Skeletal muscle tissue (tissue), 4 donors: ENCODE data around the gene RAP1GAP. TPM values are rescaled to one million over a fixed set of nuclear protein-coding genes. Genes with fewer than 3 reads are reported as not detected.
"Not testable (repeated sequence)": the region's sequence is repeated elsewhere in the genome, so short reads cannot be mapped to it uniquely, and the experiment has no call there.

Source experiments
- H3K27ac ChIP-seq: one replicate; pipeline ENCODE4 v1.7.0; 2013; ENCODE audit warnings: mild to moderate bottlenecking, low read depth, low read length, inconsistent platforms
- H3K27me3 ChIP-seq, 3 donors: one replicate each; pipeline ENCODE4 v1.7.0; 2013; ENCODE audit warnings: low read length in 3 of 3; ENCODE audit not compliant: control insufficient read depth in 3 of 3, insufficient read depth in 3 of 3
- H3K36me3 ChIP-seq, 3 donors: one replicate each; pipeline ENCODE4 v1.7.0; 2013; ENCODE audit warnings: low read length in 3 of 3; ENCODE audit not compliant: control insufficient read depth in 3 of 3, insufficient read depth in 3 of 3
- H3K4me1 ChIP-seq, 3 donors: one replicate each; pipeline ENCODE4 v1.7.0; 2013; ENCODE audit warnings: low read length in 3 of 3, mild to moderate bottlenecking in 3 of 3; ENCODE audit not compliant: control insufficient read depth in 3 of 3, insufficient read depth in 3 of 3
- H3K4me3 ChIP-seq, 3 donors: one replicate each; pipeline ENCODE4 v1.7.0; 2013; ENCODE audit warnings: low read length in 3 of 3
- H3K9ac ChIP-seq, 3 donors: one replicate each; pipeline ENCODE4 v1.7.0; 2013; ENCODE audit warnings: low read length in 3 of 3, mild to moderate bottlenecking in 3 of 3, moderate library complexity in 2 of 3, low read depth in 1 of 3
- H3K9me3 ChIP-seq, 3 donors: one replicate each; pipeline ENCODE4 v1.7.0; 2013; ENCODE audit warnings: low read length in 3 of 3; ENCODE audit not compliant: control insufficient read depth in 3 of 3
- total RNA-seq: library from RNA; depleted of rRNA; stranded (reverse); fragments of >200 nt; gene quantifications from one replicate; pipeline ENCODE4 v1.2.3, GENCODE V29; 2014
- donor health status: Osteomylitis.

The RAP1GAP gene
- total RNA-seq, 1 donor from 2014 or later, result 1.0 TPM

DNA sequence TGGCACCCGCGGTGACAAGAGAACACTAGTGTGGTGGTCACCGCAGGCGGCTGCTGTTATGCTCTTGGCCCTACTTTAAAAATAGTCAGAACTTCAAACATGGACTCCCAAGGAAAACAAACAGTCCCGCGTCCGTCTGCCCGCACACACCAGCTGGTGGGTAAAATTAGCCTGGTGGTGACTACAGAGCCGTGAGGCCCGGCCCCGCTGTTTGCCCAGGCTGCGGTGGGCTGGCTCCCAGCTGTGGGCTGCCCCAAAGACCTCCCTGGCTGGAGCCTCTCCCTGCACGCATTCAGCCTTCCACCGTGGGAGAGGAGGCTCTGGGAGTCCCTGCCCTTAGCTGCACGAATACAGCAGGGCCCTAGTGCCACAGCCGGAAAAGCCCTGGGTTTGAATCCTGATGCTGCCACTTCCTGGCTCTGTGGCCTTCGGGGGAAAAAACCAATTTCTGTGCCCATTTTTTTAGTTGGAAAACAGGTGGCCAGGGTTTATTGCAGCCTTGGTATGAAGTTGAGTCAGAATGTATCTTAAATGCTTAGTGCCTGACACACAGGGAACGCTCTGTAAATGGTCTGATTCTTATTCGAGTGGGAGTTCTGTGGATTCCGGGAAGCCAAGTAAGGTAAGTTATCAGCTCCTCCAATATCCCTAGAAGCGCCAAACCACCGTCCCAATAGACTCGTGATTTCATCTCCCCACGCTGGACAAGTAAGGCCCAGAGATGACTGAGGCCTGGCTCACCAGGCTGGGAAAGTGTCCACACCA lies 101.7 kb downstream of the RAP1GAP start:
- no peak overlapping the region for H3K9ac ChIP-seq
- no peak overlapping the region for H3K27ac ChIP-seq
- H3K4me3 ChIP-seq, result no peak overlapping the region
- H3K27me3 ChIP-seq, result peaks cover 0 to 13% (median 10%) of the 10 kb centered on the region in 3 donors
- H3K9me3 ChIP-seq, result no peaks in the 10 kb centered on the region
- peaks cover 0 to 8% (median 0%) of the 10 kb centered on the region in 3 donors for H3K4me1 ChIP-seq
- H3K36me3 ChIP-seq, result no peaks in the 10 kb centered on the region

DNA sequence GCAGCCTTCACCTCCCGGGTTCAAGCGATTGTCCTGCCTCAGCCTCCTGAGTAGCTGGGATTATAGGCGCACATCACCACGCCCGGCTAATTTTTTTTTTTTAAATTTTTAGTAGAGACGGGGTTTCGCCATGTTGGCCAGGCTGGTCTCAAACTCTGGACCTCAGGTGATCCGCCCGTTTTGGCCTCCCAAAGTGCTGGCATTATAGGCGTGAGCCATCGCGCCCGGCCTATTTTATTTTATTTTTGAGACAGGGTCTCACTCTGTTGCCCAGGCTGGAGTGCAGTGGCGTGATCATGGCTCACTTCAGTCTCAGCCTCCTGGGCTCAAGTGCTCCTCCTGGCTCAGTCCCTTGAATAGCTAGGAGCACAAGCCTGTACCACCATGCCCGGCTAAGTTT lies 102.8 kb downstream of the RAP1GAP start:
- H3K27ac ChIP-seq, H3K9ac ChIP-seq, H3K4me3 ChIP-seq, H3K36me3 ChIP-seq, H3K4me1 ChIP-seq, H3K9me3 ChIP-seq: not testable (repeated sequence)
- peaks cover 0 to 13% (median 6%) of the 10 kb centered on the region in 3 donors for H3K27me3 ChIP-seq

DNA sequence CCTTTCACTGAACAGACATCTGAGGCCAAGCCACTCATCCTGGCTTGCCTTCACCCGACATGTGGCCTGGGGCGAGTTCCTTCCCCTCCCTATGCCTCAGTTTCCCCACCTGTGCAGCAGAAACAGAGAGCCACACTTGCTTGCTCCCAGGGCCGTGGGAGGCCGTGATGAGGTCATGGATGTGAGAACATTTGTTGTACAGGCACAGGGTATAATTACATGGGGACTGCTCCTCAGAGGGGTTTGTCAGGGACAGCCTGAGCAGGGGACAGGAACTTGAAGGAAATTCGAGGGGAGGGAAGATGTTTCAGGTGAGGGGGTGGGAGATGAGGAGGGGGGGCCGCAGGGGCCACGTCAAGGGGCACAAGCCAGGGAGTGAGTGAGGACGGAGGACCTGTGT lies 103.9 kb downstream of the RAP1GAP start:
- Histone ChIP-seq H3K4me1 (peaks cover 0 to 8% (median 0%) of the 10 kb centered on the region in 3 donors), H3K27me3 (peaks cover 0 to 23% (median 6%) of the 10 kb centered on the region in 3 donors), H3K9ac (no peak overlapping the region), H3K9me3 (no peaks in the 10 kb centered on the region), H3K36me3 (no peaks in the 10 kb centered on the region), H3K4me3 (no peak overlapping the region), H3K27ac (no peak overlapping the region)

DNA sequence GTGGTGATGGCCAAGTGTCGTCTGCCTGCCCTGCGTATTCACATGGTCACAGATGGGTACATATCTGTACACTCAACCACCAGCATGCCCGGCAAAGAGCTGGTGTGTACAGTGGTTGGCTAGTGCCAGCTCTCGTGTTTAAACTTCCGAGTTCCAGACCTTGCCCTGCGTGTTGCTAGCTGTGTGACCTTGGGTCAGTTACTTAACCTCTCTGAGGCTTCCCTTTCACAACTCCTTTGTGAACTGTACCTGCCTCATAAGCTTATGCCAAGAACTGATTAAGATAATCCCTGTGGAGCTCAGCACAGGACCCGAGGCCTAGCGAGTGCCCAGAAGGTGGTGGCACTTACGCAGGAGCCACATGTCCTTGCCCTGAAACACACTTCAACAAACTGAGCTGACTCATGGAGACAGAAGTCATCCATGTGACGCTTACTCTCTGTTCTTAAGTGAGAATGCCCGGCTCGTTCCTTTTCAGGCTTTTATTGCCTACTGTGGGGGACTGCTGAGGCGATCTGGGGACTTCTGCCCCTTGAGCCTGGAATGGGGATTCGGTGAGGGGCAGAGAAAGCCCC lies 104.5 kb downstream of the RAP1GAP start:
- Histone ChIP-seq H3K9me3 (no peaks in the 10 kb centered on the region), H3K27me3 (peaks cover 0 to 26% (median 6%) of the 10 kb centered on the region in 3 donors), H3K4me3 (no peak overlapping the region), H3K9ac (no peak overlapping the region), H3K36me3 (no peaks in the 10 kb centered on the region), H3K4me1 (peaks cover 0 to 8% (median 0%) of the 10 kb centered on the region in 3 donors), H3K27ac (no peak overlapping the region)

DNA sequence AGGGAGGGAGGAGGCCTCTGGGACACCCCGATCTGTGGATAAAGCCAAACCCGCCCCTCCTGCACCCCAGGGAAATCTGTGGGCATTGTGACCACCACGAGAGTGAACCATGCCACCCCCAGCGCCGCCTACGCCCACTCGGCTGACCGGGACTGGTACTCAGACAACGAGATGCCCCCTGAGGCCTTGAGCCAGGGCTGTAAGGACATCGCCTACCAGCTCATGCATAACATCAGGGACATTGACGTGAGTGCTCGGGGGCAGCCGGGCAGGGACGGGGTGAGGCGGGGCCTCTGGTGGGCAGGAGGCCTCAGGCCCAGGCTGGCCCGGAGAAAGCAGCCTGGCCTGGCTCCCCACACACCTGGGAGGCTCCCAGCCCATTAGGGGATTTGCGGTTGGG lies 105.2 kb downstream of the RAP1GAP start:
- no peaks in the 10 kb centered on the region for H3K36me3 ChIP-seq
- peaks cover 0 to 8% (median 0%) of the 10 kb centered on the region in 3 donors for H3K4me1 ChIP-seq
- no peak overlapping the region for H3K9ac ChIP-seq
- no peak overlapping the region for H3K4me3 ChIP-seq
- no peaks in the 10 kb centered on the region for H3K9me3 ChIP-seq
- peaks cover 0 to 29% (median 10%) of the 10 kb centered on the region in 3 donors for H3K27me3 ChIP-seq
- no peak overlapping the region for H3K27ac ChIP-seq

DNA sequence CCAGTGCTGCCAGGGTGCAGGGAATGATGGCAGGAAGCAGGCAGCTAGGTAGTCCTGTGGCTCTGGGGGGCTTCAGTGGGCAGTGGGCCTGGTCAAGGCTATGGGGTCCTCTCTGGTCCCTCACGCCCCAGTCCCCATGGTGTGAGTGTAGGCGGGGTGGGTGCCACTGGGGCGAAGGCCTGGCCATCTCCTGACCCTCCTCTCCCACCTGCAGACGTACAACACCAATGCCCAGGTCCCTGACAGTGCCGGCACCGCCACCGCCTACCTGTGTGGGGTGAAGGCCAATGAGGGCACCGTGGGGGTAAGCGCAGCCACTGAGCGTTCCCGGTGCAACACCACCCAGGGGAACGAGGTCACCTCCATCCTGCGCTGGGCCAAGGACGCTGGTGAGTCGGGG lies 106.3 kb downstream of the RAP1GAP start:
- Histone ChIP-seq H3K36me3 (no peaks in the 10 kb centered on the region), H3K9me3 (no peaks in the 10 kb centered on the region), H3K27me3 (peaks cover 10 to 38% (median 17%) of the 10 kb centered on the region in 3 donors), H3K4me1 (no peaks in the 10 kb centered on the region), H3K9ac (no peak overlapping the region), H3K4me3 (no peak overlapping the region), H3K27ac (no peak overlapping the region)

DNA sequence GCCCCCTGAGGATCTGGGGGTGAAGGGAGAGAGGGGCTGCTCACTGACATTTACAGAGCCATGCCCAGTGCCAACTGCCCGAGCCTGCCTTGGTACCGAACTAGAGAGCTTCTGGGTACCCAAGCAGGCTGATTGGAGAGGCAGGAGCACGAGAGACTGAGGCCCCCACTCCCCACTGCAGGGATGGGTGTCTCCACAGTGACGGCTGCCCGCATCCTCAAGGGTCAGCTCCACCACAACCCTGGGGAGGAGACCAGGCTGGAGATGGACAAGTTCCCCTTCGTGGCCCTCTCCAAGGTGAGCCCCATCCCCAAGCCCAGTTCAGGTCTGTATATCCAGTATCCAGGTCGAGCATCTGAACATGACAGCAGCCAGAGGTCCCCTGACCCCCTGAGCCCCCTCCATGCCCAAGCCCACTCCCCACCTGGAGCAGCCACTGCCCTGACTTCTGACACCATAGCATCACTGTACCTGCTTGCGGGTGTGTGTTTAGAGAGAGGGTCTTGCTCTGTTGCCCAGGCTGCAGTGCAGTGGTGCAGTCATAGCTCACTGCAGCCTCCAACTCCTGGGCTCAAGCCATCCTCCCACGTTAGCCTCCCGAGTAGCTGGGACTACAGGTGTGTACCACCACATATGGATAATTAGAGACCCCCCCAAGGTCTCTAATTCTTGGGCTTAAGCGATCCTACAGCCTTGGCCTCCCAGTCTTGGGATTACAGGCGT lies 108.1 kb downstream of the RAP1GAP start:
- Histone ChIP-seq H3K4me1 (no peaks in the 10 kb centered on the region), H3K4me3 (no peak overlapping the region), H3K27ac (no peak overlapping the region), H3K9ac (no peak overlapping the region), H3K27me3 (peaks cover 17 to 48% (median 21%) of the 10 kb centered on the region in 3 donors), H3K36me3 (no peaks in the 10 kb centered on the region), H3K9me3 (no peaks in the 10 kb centered on the region)

DNA sequence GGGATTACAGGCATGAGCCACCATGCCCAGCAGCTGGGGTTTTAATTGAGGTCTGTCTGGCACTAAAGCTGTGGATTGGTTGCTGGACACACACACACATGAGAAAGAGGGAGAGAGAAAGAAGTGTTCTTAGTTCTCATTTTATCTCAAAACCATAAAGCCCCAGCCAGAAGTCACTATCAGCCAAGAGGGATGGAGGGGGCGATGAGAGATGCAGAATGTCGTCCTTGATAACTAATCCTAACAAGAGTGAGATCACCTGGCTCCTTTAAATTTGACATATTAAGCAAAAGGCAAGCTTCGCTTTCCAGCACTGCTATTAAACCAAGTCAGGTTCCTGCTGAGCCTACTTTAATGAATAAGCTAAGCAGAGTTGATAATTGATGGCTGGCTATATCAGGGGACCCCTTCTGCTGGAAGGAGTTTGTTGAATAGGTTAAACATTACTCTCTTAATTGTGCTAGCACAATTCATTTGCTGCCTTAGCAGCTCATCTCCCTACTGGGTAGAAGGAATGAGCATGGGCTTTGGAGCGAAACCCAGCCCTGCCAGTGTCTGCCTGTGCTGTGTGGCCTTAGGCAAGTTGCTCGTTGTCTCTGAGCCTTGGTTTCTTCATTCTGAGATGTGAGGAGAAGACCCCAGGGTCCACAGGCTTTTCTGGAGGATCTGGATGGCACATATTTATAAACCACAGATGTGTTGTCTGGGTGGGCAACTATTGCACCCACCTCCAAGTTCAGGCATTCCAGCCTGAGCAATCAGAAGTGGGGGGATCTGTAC lies 109.2 kb downstream of the RAP1GAP start:
- no peak overlapping the region for H3K4me3 ChIP-seq
- H3K9ac ChIP-seq, result no peak overlapping the region
- H3K36me3 ChIP-seq, result no peaks in the 10 kb centered on the region
- H3K4me1 ChIP-seq, result no peaks in the 10 kb centered on the region
- H3K27me3 ChIP-seq, result peaks cover 17 to 43% (median 18%) of the 10 kb centered on the region in 3 donors
- H3K9me3 ChIP-seq, result no peaks in the 10 kb centered on the region
- no peak overlapping the region for H3K27ac ChIP-seq

DNA sequence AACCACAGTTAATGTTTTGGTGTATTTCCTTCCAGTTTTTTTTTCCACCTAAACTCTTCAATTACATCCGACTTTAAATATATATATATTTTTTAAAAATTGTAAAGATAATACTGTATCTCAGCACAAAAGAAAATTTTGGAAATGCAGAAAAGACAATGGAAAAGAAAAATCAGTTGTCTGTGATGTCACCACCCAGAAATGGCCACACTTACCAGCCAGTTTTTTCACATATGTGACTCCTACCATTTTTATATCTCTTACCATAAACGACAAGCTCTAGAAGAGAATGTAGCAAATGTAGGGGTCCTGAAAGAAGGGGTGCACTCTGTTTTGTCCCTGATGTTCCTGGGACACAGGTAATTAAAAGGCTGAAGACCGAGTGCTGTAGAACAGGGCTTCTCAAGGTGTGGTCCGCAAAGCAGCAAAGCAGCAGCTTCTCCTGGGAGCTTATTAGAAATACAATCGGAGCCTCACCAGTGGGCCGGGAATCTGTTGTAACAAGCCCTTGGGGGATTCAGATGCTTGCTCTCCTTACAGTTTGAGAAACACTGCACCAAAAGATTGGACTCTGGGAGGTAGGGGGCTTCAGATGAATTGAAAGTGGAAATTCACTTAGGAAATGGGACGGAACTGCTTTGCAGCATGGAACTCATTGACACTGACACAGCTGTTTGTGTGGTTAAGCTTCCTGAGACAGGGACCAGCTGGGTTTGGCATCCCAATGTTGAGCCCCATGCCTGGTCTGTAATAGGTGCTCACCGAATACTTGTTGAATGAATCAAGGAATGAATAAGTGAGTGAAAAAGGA lies 115.8 kb downstream of the RAP1GAP start:
- Histone ChIP-seq H3K27me3 (peaks cover 16 to 31% (median 24%) of the 10 kb centered on the region in 3 donors), H3K4me1 (no peaks in the 10 kb centered on the region), H3K9ac (no peak overlapping the region), H3K36me3 (no peaks in the 10 kb centered on the region), H3K9me3 (no peaks in the 10 kb centered on the region), H3K27ac (no peak overlapping the region), H3K4me3 (no peak overlapping the region)
